ENCODE data around the gene SPOP.

SPOP gene

DNA sequence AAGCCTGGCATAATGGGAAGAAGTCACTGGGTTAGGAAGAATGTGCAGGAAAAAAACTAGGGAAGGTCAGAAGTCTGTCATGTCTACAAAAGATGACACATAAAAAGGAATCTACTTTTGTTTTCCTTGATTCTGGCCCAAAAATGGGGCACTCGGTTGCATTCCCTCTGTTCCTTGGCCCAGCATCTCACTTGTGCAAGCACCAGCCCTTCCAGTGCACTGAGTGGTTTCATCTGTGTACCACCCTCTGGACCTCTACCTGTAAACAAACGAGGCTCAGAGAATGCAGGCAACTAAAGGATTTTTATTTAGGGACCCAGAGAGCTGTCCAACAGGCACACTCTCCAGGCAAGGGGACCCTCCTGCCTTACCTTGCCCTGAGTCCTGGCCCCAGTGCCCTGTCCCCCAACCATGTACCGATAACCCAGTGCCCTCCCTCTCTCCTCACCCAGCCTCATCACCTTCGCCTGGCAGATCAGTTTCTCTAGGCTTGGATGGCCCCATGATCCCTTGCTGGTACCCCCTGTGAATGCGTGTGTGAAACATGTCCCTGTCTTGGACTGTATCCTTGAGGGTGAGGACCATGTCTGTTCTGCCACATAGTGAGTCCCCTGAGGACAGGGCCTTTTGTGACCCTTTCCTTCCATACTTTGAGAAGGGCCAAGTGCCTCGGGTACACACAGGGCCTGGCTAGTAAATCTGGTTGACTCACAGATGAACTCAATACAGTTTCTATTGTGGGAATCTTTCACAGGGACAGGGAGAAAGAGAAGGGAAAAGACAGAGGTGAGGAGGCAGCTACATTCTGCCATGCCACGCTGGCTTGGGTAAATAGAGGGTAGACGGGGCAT, 88.9 kb downstream of the SPOP start:
- in situ Hi-C loops (cut with HindIII; ENCODE audit: low sequenced_read_pairs) = no loop called here

DNA sequence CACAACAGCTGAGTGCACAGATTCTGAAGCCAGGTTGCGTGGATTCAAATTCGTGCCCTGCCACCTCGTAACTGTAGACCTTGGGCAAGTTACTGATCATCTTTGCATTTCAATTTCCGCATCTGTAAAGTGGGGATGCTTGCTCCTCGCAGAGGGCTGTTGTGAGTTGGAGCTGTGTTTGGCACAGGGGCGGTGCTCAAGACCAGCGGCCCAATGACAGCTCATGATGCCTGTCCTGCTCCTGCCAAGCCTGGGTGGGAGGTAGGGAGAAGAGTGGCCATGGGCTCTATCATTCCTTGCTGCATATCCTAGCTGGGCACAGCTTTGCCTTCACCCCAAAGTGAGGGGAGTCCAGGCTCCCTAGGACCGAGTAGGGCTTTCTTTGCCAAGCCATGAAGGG, 89.6 kb downstream of the SPOP start:
- in situ Hi-C loops (cut with HindIII; ENCODE audit: low sequenced_read_pairs) = no loop called here

DNA sequence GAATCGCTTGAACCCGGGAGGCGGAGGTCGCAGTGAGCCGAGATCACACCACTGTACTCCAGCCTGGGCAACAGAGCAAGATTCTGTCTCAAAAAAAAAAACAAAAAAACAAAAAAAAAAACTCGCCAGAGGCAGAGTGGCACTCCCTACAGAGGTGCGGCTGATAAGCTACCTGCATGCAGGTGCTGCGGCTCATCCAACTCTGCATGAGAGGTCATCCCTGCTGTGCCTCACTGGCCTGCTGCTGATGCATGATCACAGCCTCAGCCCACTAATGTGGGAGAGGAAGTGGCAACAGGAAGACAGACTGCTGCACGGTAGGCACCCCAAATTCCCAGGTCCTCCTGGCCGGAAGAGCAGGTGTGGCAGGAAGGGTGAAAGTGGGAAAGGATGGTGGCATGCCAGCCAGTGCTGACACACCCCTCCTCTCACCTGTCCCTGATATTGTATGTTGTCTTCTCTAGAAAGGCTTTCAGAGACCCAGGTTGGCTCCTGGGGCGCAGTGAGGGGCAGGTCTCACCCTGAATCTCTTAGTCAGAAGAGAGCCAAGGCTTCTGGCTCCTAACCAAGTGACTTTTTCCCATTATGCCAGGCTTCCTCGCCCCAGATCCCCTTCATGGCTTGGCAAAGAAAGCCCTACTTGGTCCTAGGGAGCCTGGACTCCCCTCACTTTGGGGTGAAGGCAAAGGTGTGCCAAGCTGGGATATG, 90.4 kb downstream of the SPOP start:
- in situ Hi-C loops (cut with HindIII; ENCODE audit: low sequenced_read_pairs) = no loop called here

DNA sequence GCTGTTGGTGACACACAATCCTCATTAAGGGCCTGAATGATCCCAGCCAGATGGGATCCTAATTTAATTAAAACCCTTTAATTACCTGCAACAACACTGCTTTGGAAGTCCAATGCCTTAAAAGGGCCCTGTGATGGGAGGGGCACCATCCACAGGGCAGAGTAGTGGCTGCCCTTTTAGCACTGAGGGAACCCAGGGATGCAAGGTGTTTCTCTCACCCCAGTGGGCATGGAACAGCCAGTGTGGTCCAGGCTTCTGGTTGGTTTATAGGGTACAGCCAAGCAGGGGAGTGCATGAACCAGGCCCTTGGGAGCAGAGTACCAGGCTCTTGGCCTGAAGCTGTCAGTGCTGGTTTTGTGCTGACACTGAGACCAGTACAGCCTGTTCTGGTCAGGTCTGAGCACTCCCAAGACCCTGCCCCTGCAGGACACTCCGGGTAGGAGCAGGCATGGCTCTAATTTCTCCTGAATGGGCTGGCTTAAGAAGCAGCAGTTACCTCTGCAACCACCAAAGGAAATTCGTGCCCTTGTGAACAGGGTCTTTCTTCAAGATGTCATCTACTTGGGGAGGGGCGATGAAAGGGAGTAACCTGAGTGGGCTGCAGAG, 92.4 kb downstream of the SPOP start:
- in situ Hi-C loops (cut with HindIII; ENCODE audit: low sequenced_read_pairs) = no loop called here

DNA sequence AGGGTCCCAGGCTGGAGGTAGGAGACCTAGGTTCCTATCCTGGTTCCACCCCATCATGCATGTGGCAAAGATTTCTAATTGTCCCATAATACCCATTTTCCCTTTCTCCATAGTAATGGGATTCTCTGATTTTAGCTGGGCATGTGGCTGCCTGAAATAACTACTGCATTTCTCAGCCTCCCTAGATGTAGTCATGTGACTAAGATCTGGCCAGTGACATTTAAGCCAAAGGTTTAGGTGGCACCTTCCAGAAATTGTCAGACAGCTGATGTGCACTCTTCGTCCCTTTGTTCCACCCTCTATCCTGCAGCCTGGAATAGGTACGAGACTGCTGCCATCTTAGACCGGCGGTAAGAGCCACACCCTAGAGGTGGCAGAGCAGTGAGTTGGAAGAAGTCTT, 94.0 kb downstream of the SPOP start:
- in situ Hi-C loops (cut with HindIII; ENCODE audit: low sequenced_read_pairs) = no loop called here

DNA sequence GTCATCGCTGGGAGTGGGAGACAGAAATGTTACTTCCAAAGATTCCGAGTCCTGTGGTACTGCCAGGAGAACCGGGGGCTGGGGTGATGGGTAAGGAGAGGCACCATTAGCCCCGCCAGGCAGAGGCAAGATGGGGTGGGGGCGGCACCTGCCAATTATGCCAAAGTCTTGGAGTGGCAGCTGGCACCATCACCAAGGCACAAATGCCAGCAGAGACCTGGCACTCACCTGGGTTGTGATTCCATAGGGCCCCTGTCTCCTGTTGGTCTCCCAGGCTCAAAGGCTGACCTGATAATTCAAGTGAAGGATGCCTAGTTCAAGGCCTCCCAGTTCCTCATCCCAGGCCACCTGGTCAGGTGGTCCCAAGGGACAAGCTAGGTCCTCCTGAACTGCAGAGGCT, 94.7 kb downstream of the SPOP start:
- in situ Hi-C loops (cut with HindIII; ENCODE audit: low sequenced_read_pairs) = no loop called here

DNA sequence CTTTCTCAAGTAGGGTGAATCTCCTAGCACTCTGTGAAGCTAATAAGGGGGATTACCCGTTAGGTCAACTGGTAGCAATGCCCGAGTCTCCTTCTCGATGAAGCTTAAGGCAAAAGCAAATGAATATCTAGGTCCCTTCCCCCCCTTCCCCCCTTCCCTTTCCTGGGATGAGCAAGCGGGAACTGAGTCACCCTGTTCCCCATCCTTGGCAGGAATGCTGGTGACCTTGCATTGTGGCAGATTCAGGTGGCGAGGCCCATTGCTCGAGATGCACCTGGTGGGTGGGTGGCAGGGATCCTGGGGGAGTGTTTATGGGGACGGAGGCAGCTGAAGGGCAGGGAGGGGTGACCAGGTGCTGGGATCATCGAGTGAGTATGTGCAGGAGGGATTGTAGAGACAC, 95.1 kb downstream of the SPOP start:
- in situ Hi-C loops (cut with HindIII; ENCODE audit: low sequenced_read_pairs) = no loop called here

DNA sequence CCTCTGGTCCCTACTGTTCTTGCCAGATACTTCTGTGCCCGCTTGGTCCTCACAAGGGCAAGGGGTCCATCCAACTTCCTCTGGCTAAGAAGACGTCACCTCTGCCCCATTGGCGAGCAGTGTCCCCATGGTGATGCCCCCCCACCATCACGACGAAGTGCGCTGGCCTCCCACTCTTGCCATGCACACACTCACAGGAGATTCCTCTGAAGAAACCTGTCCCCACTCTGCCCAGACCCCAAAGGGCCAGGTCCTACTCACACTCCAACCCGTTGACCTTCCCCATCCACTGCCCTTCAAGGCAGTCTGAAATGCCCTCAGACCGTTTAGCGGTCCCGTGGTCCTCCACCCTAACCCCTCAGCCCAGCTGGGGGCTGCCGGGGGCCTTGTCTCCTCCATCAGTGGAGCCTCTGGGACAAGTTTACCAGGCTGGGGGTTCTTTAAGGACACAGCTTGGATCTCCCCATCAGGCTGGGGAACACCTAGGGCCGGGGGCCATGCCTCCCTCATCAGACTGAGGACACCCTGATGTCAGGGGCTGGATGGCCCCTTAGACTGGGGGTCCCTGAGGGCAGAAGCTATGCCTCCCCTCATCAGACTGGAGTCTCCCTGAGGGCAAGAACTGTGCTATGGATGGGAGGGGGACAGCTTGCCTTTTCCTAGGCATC, 95.7 kb downstream of the SPOP start:
- in situ Hi-C loops (cut with HindIII; ENCODE audit: low sequenced_read_pairs) = no loop called here

DNA sequence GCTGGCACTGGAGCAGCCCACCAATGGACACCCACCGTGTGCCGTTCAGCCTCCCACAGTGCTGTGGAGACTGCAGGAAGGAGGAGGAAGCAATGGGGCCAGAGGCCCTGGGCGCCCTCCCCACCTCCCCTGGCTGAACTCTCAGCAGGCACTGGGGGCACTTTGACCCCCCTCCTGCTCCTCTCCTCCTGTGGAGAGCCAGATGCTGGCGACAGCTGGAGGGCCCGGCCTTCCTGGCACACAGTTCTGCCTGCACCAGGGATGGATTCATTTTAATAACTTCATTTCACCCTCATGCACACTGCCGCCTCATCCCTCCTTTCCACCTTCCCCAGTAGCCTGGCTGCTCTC, 96.3 kb downstream of the SPOP start:
- in situ Hi-C loops (cut with HindIII; ENCODE audit: low sequenced_read_pairs) = no loop called here

DNA sequence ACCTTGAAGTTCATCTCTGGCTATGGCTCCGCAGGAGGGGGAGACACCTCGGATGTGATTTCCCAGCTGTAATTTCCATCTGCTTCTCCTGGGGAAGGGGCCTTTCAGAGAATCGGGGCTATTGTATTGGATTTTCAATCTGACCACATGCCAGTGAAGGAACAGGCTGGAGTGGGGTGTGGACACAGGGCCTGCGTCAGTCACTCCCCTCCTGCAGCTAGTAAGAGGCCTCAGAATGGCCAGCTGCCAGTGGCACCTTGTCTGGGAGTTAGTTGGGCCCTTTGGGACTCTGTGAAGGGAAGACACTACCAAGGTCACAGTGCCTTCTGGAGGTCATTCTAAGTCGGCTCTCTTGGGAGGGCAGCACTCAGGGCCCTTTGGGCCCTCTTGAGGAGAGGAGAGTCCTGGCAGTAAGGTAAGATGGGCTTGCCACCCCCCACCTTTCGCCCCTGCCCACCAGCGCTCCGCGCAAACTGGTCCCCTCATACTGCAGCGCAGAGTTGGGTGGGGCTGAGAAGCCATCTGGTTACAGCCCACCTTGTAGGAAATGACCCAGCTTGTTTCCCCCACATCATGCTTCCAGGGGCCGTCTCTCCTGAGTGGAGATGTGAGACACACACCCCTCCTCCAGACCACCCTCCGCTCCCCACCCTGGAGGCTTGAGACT, 96.8 kb downstream of the SPOP start:
- in situ Hi-C loops (cut with HindIII; ENCODE audit: low sequenced_read_pairs) = no loop called here

DNA sequence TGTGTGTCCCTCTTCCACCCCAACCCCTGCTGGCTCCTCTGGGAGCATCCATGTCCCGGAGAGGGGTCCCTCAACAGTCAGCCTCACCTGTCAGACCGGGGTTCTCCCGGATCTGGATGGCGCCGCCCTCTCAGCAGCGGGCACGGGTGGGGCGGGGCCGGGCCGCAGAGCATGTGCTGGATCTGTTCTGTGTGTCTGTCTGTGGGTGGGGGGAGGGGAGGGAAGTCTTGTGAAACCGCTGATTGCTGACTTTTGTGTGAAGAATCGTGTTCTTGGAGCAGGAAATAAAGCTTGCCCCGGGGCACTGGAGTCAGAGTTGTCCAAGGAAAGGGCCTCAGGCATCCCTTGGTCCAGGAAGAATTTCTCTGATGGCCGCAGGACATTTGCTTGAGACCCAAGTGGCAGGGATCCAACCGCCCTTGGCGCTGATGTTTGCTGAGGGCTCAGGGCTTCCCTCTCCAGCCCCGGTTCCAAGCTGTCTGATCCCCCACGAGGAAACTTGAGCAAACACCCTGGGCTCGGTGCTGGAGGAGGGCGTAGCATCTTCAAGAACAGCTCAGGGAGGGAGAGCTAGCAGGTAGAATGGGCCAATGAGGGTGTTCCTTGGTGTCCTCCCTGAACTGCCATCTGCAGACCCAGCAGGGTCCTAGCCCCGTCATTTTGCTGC, 97.7 kb downstream of the SPOP start:
- in situ Hi-C loops (cut with HindIII; ENCODE audit: low sequenced_read_pairs) = no loop called here

DNA sequence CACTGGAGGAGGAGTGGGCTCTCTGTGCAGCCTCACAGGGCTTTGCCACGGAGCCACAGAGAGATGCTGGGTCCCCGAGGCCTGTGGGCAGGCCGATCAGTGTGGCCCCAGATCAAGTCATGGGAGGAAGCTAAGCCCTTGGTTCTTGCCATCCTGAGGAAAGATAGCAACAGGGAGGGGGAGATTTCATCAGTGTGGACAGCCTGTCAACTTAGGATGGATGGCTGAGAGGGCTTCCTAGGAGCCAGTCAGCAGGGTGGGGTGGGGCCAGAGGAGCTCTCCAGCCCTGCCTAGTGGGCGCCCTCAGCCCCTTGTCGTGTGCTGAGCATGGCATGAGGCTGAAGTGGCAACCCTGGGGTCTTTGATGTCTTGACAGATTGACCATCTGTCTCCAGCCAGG, 98.4 kb downstream of the SPOP start:
- in situ Hi-C loops (cut with HindIII; ENCODE audit: low sequenced_read_pairs) = no loop called here

DNA sequence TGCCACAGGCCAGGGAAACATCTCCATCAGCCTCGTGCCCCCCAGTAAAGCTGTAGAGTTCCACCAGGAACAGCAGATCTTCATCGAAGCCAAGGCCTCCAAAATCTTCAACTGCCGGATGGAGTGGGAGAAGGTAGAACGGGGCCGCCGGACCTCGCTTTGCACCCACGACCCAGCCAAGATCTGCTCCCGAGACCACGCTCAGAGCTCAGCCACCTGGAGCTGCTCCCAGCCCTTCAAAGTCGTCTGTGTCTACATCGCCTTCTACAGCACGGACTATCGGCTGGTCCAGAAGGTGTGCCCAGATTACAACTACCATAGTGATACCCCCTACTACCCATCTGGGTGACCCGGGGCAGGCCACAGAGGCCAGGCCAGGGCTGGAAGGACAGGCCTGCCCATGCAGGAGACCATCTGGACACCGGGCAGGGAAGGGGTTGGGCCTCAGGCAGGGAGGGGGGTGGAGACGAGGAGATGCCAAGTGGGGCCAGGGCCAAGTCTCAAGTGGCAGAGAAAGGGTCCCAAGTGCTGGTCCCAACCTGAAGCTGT, 98.9 kb downstream of the SPOP start:
- in situ Hi-C loops (cut with HindIII; ENCODE audit: low sequenced_read_pairs) = no loop called here

DNA sequence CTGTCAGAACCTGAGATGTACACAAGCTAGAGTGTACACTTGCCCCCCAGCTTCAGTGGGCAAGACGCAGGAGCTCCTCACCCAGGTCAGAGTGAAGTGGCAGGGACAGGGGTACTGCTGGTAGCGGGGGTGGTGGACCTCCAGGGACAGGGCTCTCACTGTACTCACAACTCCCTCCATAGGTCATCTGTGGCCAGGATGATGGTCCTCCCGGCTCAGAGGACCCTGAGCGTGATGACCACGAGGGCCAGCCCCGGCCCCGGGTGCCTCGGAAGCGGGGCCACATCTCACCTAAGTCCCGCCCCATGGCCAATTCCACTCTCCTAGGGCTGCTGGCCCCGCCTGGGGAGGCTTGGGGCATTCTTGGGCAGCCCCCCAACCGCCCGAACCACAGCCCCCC, 99.5 kb downstream of the SPOP start:
- in situ Hi-C loops (cut with HindIII; ENCODE audit: low sequenced_read_pairs) = no loop called here

DNA sequence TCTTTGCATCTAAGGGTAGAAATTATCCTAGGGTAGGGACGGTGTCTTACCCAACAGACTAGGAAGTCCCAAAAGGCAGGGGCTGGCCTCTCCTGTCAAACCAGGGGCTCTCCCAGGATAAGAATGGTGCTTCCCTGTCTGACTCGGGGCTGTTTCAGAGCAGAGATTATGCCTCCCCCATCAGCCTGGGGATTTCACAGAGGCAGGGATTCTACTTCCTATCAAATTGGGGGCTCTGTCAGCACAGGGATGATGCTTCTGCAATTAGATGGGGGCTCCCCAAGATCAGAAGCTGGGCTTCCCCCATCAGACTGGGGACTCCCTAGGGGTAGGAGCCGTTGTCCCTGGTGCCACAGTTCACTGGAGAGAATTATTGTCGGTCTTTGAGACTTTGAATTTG, 99.9 kb downstream of the SPOP start:
- in situ Hi-C loops (cut with HindIII; ENCODE audit: low sequenced_read_pairs) = no loop called here

DNA sequence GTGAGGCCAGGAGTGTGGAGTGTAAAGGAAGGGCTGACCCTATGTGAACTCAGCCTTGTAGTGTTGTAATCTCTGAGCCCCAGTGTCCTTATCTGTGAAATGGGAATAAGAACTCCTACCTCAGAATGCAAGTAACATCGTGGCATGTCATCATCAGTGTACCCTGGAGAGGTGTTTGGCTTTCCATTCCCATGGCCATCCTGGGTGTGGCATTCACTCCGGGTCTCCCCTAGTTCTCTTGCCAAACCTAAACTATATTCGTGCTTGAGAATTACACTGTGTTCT, 100.3 kb downstream of the SPOP start:
- in situ Hi-C loops (cut with HindIII; ENCODE audit: low sequenced_read_pairs) = no loop called here

DNA sequence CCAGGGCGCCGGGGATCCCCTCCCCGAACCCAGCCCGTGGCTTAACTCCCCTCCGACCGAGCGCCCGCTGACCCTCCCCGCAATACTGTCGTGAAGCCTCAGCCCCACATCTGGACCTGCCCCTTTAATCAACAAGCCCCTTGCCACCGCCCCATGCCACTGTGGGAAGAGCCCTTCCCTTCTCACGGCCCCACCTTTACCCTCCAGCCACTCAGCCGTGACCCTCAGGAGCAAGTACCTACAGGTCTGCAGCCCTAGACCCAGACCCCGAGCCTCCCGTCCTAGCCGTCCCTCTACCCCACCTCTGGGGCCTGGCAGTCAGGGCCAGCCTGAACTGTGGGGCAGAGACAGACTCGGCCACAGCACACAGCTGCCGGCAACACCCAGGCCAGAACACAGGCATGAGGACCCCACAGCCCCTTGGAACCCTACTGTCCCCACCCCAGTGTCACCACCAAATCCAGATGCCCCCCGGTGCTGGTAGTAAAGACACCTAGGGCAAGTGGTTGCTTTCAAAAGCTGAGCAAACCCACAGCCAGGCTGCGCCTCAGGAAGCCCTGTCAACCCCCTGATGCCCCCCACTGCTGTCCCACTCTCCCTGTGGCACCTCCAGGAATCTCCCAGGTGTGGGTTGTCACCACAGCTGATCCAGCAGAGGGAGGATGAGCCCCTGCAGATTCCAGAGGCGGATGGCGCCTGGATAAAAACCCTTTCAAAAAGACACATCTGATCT, 100.8 kb downstream of the SPOP start:
- in situ Hi-C loops (cut with HindIII; ENCODE audit: low sequenced_read_pairs) = no loop called here

DNA sequence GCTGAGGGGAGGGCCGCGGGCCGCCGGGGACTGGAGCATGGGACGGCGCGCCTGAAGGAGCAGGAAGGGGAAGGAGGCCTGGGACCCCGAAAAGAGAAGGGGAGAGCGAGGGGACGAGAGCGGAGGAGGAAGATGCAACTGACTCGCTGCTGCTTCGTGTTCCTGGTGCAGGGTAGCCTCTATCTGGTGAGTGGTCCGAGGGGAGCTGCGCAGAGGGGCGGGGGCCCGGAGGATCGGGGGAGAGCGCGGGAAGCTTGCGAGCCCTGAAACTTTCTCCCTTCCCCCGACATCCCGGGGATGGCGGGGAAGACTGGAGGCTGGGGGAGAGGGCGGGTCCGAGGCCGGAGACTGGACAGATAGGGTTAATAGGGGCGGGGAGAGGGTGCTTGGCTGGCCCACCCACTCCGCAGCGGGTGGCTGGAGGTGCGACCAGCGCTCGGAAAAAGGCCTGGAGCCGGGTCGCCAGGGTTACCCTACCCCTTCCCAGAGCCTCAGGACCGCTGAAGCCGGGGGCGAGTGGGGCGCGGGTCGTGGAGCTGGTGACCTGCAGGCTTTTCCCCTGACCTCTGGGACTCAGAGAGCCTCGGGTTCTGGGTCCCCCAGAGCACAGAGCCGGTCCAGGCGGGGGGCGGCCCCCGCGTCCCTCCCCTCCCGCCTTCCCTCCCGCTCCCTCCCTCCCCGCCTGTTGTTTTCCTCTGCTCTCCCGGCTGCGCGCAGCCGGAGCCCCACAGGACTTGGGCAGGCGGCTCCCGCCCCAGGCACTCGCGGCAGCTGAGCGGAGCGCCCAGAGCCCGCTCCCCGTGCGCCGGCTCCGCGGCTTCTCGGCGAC, 101.6 kb downstream of the SPOP start:
- in situ Hi-C loops (cut with HindIII; ENCODE audit: low sequenced_read_pairs) = no loop called here

DNA sequence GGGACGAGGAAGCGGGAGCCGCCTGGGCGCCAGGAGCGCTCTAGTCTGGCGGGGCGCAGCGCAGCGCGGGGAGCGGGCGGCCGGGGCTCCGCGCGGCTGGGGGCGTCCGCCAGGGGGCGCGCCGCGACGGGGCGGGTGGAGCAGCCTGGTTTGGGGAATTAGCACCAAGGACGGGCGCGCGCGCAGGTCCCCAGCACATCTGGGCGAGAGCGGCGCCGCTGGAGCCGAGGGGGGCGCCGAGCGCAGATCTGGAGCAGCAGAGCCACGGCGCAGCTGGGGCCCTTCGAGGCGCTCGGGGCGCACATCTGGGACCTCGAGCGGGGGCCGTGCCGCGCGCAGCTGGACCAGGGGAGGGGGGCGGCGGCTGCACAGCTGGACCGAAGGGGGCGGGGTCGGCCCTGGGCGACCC, 102.2 kb downstream of the SPOP start, which contains the start of gene NXPH3:
TSS of gene NXPH3 (plus strand) at position 193 of the 409 bp plus-strand sequence. CDS start 349 bp downstream, outside the sequence.
- in situ Hi-C loops (cut with HindIII; ENCODE audit: low sequenced_read_pairs) = no loop called here
